ENCODE results near the gene HOXC11. TPM values are rescaled to one million over a fixed set of nuclear protein-coding genes. Genes with fewer than 3 reads are reported as not detected.

Gene HOXC11
- total RNA-seq, result not detected in 2 replicates

GRCh38 chr12:53972722-53973235, at the start of gene HOXC11:
Gene HOXC11, plus strand, starts transcription at chr12:53973126. Its CDS starts 116 bp downstream, at chr12:53973242.

DNA sequence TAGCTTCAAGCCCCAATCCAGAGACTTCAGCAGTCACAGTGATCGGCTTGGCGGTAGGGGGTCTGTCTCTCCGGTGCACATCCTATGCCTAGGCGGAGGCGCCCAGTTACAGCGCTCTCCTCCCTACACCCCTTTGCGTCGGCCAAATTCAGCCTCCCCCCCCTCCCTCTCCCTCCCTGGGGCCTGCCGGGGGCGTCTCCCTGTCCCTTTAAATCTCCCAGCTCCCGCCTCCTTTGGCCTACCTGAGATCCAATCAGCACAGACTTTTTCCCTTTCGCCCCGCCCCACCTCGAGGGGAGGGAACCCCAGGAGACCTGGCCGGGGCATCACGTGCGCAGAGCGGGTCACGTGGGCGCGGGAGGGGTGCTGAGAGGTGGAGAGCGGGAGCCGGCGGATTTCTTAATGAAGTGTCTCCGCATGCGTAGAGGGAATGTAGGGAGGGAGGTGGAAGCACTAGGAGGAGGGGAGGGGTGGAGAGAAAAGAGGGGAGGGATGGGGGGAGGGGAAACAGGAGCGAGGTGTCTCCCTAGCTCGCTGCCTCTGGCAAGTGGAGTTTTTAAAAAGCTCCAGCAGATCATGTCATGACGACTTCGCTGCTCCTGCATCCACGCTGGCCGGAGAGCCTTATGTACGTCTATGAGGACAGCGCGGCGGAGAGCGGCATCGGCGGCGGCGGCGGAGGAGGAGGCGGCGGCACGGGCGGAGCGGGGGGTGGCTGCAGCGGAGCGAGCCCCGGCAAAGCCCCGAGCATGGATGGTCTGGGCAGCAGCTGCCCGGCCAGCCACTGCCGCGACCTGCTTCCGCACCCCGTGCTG, 34.4 kb upstream of the HOXC11 start, which contains the start of gene HOXC13:
Gene HOXC13, plus strand, starts transcription at position 506 of the 815 bp plus-strand sequence. Its CDS starts 76 bp downstream, at position 582.

GRCh38 chr12:53954694-53955035, 18.3 kb upstream of the HOXC11 start, which contains the start of gene HOXC12:
Gene HOXC12, plus strand, starts transcription at chr12:53954903. Its CDS starts 27 bp downstream, at chr12:53954930.

GRCh38 chr12:53974084-53975063, 1.4 kb downstream of the HOXC11 start, which contains the start of gene HOTAIR:
Gene HOTAIR, minus strand, starts transcription at chr12:53974954.

GRCh38 chr12:53984901-53985691, 12.2 kb downstream of the HOXC11 start, which contains the start of gene HOXC10:
Gene HOXC10, plus strand, starts transcription at chr12:53985146. Its CDS starts 114 bp downstream, at chr12:53985260.

GRCh38 chr12:54000116-54001114, 27.5 kb downstream of the HOXC11 start, which contains the start of gene HOXC9:
Gene HOXC9, plus strand, starts transcription at chr12:54000161. Its CDS starts 28 bp downstream, at chr12:54000189.

Other genes starting within 250 kb of the HOXC11 start
- gene CALCOCO1, start 245.7 kb upstream of the HOXC11 start, total RNA-seq, result 49.2 and 101 TPM in 2 replicates
- gene CISTR, start 221.1 kb upstream of the HOXC11 start, total RNA-seq, result not detected in 2 replicates
- not detected in 2 replicates for gene HOXC13, start 34.3 kb upstream of the HOXC11 start, total RNA-seq
- gene HOXC12, start 18.2 kb upstream of the HOXC11 start, total RNA-seq, result not detected in 2 replicates
- not detected in 2 replicates for gene HOTAIR, start 1.8 kb downstream of the HOXC11 start, total RNA-seq
- gene HOXC10, start 12.0 kb downstream of the HOXC11 start, total RNA-seq, result not detected in 2 replicates
- 0.16 and 0.94 TPM in 2 replicates for gene HOXC9, start 27.0 kb downstream of the HOXC11 start, total RNA-seq
- not detected in 2 replicates for gene HOXC8, start 35.9 kb downstream of the HOXC11 start, total RNA-seq
- 0.25 TPM in 1 of 2 replicates, not detected in the other for gene HOXC6, start 55.3 kb downstream of the HOXC11 start, total RNA-seq
- gene HOXC5, start 59.9 kb downstream of the HOXC11 start, total RNA-seq, result not detected in 2 replicates
- not detected in 2 replicates for gene HOXC4, start 80.7 kb downstream of the HOXC11 start, total RNA-seq
- gene SMUG1, start 215.9 kb downstream of the HOXC11 start, total RNA-seq, result 13.1 and 18.6 TPM in 2 replicates